ENCODE results near the gene AP1G2.

DNA sequence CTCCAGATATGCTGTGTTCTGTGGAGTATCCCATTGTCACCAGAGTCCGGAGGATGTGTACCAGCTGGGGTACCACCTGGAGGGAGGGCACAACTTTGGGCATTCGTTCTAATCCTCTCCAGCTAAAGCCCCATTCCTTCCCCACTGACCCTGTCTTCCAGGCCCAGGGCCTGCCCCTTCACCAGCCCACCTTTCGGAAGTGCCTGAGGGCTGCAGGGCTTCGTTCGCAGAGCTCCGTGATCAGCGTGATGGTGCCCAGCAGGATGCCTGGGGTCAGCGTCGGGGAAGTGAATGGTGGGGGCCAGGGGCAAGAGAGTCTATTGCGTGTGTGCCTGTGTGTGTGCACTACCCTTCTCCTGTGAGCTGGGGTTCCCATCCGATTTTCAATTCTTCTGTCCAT, 2.0 kb downstream of the AP1G2 start:
- TF ChIP-seq, protein P1, sequence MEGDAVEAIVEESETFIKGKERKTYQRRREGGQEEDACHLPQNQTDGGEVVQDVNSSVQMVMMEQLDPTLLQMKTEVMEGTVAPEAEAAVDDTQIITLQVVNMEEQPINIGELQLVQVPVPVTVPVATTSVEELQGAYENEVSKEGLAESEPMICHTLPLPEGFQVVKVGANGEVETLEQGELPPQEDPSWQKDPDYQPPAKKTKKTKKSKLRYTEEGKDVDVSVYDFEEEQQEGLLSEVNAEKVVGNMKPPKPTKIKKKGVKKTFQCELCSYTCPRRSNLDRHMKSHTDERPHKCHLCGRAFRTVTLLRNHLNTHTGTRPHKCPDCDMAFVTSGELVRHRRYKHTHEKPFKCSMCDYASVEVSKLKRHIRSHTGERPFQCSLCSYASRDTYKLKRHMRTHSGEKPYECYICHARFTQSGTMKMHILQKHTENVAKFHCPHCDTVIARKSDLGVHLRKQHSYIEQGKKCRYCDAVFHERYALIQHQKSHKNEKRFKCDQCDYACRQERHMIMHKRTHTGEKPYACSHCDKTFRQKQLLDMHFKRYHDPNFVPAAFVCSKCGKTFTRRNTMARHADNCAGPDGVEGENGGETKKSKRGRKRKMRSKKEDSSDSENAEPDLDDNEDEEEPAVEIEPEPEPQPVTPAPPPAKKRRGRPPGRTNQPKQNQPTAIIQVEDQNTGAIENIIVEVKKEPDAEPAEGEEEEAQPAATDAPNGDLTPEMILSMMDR (conservative IDR thresholded peaks at IDR 0.05; ENCODE audit: low read depth, low read length) = no peak
- TF ChIP-seq EZH2 (IDR thresholded peaks at IDR 0.05; ENCODE audit: low read length, unreplicated experiment) (no peak), EZH2phosphoT487 (IDR thresholded peaks at IDR 0.05; ENCODE audit: borderline replicate concordance, low read length) (no peak)

All from PC-3 (cell line).